GM18511 (cell line): ENCODE results near the gene CBR4.
"Not testable (repeated sequence)": the region's sequence is repeated elsewhere in the genome, so short reads cannot be mapped to it uniquely, and the experiment has no call there.

Experiments
- ATAC-seq: cut with Tn5 transposase; IDR thresholded peaks from one replicate; pipeline ENCODE4 v1.9.1; 2021; ENCODE audit warnings: mild to moderate bottlenecking, moderate library complexity; ENCODE audit not compliant: unreplicated experiment

The CBR4 gene

DNA sequence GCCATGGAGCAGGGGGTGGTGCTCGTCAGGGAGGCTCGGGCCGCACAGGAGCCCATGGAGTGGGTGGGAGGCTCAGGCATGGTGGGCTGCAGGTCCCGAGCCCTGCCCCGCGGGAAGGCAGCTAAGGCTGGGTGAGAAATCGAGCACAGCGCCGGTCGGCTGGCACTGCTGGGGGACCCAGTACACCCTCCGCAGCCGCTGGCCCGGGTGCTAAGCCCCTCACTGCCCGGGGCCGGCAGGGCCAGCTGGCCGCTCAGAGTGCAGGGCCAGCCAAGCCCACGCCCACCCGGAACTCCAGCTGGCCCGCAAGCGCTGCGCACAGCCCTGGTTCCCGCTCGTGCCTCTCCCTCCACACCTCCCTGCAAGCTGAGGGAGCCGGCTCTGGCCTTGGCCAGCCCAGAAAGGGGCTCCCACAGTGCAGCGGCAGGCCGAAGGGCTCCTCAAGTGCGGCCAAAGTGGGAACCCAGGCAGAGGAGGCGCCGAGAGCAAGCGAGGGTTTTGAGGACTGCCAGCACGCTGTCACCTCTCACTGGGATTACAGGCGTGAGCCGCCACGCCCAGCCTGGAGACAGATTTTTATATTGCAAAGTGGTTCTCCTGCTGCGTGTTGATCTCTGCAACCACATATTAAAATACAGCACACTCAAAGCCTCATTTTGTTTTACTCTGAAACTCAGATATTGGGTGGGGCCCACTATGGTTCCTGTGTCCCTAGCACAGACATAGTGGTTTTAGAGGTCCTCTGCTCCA lies 26.0 kb upstream of the CBR4 start:
- ATAC-seq: not testable (repeated sequence)

DNA sequence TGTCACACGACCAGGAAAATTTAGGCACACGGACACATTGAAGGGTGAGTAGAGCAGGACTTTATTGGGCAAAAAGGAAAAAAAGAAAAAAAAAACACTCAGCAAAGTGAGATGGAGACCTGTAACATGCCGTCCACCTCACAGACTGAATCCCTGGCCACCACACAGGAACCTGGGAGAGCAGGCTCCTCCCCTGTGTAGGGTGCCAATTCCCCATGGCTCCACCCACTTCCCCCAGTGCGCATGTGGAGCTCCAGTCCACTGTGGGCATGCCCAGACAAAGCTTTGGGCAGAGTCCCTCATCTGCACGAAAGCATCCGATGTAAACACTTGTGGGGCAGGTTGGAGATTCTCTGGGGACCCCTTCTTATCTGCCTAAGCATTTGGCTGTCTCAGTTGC lies 23.6 kb upstream of the CBR4 start:
- peak; percentile 88 for ATAC-seq

DNA sequence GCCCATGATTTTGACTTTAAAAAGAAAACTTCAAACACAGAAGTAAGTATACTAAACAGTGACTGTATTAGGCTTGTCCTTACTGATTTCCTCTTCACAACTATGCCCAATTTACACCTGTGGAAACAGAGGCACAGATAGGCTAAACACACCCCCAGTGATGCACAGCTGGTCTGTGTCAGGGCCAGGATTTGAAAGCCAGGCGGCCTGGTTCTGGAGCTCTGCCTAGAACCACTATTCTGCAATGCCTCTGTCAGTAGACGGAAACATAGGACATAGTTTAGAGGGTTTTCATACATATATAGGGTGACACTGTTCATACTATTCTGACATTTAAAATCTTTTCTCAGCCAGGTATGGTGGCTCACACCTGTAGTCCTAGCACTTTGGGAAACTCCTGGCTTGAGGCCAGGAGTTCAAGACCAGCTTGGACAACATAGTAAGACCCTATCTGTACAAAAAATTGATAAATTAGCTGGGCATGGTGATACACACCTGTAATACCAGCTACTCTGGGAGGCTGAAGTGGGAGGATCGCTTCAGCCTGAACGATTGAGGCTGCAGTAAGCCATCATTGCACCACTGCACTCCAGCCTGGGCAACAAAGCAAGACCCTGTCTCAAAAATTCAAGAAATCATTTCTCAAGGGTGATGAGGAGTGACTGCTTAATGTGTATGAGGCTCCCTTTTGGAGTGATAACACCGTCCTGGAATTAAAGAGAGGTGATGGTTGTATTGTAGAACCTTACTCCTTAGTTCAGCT lies 23.0 kb upstream of the CBR4 start:
- ATAC-seq: no peak

DNA sequence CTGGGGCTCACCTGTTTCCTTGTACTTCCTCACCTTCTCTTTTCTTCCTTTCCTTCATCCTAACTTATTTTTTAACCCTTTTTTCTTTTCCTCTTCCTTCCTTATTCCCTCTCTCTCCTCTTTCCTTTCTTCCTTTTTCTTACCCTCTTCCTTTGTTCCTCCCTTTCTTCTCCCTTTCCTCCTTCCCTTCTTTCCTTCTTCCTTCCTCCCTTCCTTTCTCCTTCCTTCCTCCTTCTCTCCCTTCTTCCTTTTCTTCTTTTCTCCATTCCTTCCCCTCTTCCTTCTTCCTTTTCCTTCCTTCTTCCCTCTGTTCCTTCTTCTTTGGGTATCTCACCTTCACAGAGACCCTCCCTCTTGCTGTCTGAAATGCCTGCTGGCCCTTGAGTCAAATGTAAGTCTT lies 22.1 kb upstream of the CBR4 start:
- no peak for ATAC-seq

DNA sequence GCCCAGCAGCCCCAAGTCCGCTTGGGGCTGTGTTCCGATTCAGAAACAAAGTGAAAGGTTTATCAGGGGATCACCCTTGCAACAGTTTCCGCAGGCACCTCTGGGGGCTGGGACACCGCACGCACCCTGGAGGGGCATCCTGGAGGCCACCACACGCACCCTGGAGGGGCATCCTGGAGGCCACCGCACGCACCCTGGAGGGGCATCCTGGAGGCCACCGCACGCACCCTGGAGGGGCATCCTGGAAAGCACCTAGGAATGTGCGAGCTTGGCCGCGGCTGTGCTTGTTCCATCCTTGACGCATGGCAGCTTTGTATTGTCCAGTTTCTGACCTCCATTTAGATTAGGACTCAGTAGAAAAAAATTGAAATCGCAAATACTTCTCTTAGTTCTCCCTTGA lies 21.3 kb upstream of the CBR4 start:
- no peak for ATAC-seq

DNA sequence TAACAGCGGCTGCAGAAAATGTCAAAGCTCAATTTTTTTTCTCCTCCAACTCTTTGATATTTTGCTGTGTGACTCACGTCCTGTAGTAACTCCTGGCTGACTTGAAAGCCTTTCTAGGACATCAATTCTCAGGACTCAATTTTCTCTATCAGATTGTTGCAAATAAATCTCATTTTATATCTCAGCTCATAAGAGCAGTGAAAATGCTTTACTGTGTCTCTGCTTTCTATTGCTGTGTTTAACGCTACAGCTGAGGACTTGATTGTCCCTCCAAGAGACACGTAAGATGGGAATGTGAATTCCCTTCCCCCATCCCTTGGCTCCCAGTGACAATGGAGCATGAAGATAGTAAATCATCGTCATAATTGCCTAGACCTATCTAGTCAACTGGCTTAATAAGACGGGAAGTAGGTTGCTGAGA lies 20.5 kb upstream of the CBR4 start:
- no peak for ATAC-seq

DNA sequence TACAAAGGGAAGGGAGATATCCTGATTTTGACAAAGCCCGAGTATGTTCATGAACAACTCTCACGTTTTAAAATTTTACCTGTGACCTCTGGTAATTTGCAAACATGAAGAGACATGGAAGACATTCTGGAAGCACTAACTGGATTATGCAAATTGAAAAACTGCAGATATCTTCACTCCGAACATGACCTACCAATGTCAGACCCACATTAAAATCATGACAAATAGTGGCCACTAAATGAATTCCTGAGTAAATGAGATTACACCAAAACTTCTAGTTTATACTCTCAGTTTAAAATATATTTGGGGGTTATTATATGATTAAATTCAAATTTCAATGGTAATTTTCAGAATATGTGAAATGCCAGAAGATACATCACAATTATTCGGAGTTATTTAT lies 19.9 kb upstream of the CBR4 start:
- ATAC-seq: no peak

DNA sequence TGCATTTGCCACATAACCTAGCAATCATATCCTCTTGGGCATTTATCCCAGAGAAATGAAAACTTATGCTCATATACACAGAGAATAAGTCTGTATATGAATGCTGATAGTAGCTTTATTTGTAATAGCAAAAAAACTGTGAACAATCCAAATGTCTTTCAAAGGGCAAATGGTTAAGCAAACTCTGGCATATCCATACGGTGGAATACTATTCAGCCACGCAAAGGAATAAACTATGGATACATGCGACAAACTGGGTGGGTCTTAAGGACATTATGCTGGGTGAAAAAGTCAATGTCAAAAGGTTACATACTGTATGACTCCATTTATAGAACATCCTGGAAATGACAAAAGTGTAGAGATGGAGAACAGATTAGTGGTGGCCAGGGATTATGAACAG lies 17.6 kb upstream of the CBR4 start:
- no peak for ATAC-seq

DNA sequence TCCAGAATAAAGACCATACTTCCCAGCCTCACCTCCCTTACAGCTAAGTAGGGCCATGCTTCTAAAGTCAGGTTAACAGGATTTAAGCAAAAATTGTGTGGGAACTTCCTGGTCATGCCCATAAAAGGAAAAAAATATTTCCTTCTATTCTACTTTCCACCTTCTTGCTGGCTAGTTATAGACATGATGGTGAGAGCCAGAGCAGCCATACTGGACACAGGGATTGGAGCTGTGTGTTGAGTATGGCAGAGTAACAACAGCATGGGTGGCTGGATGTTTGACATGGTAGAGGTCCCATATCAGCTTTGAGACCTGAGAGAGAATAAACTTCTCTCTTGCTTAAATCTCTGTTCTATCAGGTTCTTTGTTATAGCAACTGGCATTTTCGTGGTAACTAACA lies 15.1 kb upstream of the CBR4 start:
- ATAC-seq: peak; percentile 33

DNA sequence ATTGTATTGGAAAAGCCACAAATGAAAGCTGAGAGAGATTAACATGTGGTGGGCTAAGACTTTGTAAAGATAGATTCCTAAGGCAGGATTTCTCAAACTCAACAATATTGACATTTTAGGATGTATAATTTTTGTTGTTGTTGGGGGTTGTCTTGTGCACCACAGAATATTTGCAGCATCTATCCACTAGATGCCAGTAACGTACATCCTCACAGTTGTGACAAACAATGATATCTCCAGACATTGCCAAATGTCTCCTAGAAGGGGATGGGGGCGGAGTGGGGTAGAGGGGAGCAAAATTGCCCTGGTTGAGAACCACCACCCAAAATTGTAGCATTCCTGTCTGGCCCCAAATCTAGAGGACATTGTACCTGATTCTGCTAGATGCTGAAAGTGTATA lies 14.7 kb upstream of the CBR4 start:
- ATAC-seq: peak; percentile 90

DNA sequence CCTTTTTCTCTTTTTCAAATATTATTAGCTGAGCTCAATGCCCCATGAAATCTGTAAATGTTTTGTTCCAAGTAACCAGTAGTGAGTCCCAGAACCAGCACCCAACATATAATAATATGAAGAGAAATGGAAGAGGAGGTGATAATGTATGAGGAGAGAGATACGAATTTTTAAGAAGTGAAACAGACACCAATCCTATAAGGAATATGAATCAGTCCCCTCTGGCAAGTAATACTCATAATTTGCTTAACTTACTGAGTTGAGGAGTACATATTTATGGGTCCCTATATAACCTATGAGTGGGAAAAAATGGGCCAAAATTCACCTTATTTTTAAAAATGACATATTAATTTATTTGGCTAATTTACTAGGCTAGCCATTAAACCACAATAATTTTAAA lies 8.4 kb upstream of the CBR4 start:
- no peak for ATAC-seq

DNA sequence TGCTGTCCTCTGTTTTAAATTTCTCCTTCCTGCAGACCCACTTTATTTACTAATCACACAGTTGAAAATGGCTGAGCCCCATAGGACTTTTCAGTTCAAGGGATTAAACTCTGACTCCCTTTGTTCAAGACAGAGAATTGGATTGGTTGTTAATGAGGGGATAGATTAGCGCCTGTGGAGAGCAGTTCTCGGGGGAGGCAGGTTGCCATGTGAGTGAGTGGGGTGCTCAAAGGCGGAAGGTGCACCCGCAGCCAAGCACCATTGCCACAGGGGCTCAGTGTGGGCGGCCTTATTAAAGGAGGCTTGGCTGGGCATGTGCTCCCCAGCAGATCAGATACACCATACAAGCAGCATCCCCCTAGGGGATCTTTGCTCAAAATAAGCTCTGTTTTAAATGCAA lies 7.9 kb upstream of the CBR4 start:
- no peak for ATAC-seq

DNA sequence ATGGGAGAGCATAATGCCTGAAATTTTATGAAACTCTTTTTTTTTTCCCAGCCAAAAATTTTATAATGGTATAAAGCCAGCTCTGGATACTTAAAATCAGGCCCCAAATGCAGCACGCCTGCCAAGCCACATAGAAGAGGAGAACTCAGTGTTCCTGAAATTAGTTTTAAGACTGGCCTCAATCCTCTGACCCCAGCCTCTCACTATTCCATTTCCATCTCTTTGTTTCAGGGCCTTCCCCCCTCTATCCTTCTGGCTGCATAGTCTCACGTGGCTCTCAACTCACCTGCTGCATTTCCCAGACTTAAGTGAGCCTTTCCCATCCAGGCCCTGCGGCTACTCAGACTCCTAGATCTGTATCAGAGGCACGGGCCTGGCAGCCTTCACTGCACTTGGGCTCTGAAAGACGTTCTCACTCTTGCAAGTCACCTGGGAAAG lies 5.2 kb upstream of the CBR4 start:
- ATAC-seq: no peak

DNA sequence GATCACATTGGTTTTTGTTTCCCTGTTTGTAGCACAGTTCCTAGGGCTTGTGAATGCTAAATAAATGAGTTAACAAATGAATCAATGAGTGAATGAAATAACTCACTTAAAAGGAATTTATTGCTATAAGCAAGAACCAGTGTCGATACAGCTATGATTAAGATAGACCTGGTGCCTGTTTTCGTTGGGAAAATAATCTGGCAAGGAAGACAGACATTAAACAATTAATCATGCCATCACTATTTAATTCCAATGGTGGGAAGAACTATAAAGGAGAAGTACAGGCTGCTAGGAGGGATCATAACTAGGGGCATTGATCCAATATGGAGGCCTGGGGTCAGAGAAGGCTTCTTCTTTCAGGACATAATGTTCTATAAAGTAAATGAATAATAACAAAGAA lies 4.5 kb upstream of the CBR4 start:
- ATAC-seq: no peak

DNA sequence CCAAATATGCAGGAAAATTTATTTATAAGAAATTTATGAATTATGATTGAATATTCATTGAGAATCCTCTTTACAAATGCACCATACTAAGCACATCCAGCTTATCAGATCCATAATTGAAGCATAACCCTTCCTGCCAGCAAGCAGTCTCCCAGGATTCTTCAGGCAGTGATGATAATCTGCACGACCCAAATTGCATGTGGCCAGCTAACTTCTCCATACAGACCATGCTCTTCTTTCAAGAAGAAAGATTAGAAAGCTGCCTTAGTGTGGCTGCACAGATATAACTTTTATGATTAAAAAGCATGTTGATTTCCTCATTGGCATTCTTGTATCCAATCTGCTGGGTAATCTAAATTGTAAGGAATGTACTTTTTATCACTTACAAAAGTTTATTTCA lies 3.3 kb upstream of the CBR4 start:
- no peak for ATAC-seq

DNA sequence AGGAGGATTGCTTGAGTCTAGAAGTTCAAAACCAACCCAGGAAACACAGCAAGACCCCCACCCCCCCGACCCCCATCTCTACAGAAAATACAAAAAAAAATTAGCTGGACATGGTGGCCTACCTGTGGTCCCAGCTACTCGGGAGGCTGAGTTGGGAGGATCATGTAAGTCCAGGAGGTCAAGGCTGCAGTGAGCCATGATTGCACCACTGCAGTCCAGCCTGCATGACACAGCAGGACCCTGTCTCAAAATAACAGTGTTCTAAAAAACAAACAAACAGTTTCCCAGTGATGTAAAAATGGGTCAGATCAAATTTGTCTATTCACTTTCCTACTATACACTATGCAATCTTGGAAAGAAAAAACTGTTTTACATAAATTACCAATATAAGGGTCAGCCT lies 2.0 kb upstream of the CBR4 start:
- no peak for ATAC-seq

DNA sequence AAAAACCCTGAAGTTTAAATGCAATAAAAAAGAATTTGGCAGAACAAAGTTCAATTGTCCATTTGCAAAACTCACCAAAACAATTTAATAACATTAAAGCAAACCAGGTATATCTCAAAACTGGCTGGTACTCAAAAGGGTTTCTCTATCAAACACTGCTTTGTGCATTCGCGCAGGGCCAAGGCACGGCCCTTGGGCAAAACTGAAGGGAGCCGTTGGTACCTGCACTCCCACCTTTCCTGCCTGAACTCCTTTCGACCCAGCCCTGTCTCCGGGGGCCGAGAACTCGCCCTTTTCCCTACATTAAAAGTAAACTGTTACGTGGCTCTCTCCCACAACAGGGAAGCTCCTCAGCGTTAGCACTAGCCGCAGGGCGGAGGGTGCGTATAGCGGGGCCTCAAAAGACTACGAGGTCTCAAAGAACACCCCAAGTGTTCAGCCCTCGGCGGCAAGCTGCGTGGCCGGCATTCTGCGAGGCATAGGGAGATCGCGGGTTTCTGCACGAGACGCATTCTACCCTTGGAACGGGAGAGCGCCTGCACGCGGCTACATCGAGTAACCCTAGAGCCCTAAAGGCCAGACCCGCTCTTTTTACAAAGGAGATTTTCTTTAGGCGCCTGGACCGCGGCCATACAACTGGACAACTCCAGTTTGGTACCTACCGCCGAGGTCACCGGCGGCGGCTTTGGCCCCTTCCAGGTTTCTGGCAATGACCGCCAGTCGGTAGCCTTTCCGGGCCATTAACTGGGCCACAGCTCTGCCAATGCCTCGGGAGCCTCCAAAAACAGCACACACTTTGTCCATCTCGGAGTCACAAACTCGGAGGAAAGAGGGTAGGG lies 550 bp downstream of the CBR4 start:
- ATAC-seq: peak; percentile 36

DNA sequence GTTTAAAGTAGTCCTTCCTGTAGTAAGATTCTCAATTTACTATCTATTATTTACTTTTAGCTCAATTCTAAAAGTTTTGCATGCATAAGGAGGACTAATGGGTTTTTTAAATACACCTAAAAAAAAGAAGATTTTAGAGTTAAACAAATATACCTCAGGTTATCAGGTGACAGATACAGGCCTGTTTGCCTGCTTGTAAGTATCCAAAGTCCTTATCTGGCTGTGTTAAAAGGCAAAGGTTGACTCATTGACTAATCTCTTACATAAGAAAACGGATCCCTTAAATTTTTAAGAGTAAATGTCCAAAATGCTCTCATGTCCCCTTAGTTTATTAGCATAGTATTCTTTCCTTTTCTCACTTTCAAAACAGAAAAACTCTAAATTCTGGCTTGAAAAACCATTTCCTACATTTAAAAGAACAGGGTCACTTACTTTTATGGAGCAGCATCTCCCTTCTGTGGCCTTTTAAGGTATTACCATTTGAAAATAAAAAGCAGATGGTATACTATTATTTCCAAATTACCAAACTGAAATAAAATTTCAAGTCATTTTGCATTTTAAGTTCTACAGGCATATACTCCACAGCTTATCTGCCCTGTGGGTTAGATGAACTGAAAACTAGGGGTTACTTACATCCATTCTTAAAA lies 4.5 kb downstream of the CBR4 start:
- ATAC-seq: no peak

DNA sequence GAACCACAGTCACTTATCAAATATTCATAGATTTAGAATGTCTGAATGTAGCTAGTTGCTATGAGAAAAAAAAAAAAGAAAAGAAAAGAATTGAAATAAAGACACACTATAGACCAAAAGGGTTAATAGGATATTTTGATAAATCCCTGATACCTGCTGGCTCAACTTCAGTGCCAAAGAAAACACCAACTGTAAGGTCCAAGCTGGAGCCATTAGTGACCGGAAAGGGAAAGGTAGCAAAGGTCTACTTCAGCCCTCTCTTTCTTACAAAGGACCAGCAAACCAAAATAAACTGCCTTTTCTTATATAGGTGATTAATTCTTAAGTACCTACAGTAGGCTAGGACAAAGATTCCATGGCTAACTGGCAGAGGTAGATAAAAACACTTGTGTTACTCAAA lies 9.7 kb downstream of the CBR4 start:
- ATAC-seq: no peak

DNA sequence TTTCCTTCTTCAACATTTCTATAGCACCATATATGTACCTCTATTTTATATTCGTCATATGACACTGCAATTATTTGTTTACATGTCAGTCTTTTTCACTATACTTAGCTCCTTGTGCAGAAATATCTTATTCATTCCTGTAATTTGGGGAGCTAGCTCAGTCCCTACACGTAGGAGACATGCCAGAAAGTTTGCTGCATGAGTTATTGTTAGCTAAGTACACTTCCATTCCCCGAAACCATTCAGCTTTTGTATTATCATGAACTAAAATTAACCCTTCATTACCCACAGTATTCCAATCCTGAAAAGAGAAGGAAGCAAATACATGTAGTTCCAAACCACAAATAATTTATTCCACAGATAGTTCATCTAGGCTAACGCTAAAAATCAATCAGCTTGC lies 10.2 kb downstream of the CBR4 start:
- no peak for ATAC-seq

DNA sequence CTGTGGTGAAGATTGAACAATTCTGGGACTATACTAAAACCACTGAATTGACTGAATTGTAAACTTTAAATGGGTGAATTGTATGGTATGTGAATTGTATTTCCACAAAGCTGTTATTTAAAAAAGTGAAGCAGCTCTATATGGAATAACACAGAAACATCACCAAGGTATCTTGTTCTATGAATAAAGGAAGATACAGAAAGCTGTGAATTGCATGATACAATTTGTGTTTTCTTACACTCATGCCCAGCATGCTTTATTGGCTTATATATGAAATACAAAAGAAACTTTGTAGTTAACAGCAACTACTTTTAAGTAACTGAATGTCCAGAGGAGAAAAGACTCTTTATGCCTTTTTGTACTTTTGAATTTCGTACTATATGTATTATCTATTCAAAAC lies 11.5 kb downstream of the CBR4 start:
- ATAC-seq: no peak
